ENCODE data around the gene TBXAS1.

TBXAS1 gene

DNA sequence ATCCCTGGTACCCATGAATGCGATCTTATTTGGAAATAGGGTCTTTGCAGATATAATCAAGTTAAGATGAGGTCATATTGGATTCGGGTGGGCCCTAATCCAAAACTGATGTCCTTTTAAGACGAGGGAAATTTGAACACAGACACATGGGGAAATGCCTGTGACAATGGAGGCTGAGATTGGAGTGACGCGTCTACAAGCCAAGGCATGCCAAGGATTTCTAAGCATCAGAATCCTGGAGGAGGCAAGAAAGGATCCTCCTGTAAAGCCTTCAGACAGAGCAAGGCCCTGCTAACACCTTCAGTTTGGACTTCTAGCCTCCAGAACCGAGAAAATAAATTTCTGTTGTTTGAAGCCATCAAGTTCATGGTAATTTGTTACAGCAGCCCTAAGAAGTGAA lies 215.2 kb downstream of the TBXAS1 start:
- no peaks in the 10 kb centered on the region for H3K27me3 ChIP-seq (ENCODE audit: control insufficient read depth in 5 of 5, insufficient read depth in 4 of 5, low read length in 5 of 5)
- H3K27ac ChIP-seq (ENCODE audit: low read depth, low read length) = no peak overlapping the region
- no peaks in the 10 kb centered on the region for H3K9me3 ChIP-seq (ENCODE audit: control insufficient read depth in 5 of 5, low read length in 5 of 5)
- peaks cover 0 to 9% (median 0%) of the 10 kb centered on the region in 5 donors for H3K4me1 ChIP-seq (ENCODE audit: control insufficient read depth in 5 of 5, insufficient read depth in 5 of 5, low read length in 5 of 5)
- H3K4me3 ChIP-seq (ENCODE audit: low read depth in 1 of 5, low read length in 5 of 5) = no peak overlapping the region
- no peak overlapping the region for H3K9ac ChIP-seq (ENCODE audit: low read length in 5 of 5)
- peaks cover 13 to 55% (median 37%) of the 10 kb centered on the region in 5 donors for H3K36me3 ChIP-seq (ENCODE audit: control insufficient read depth in 5 of 5, insufficient read depth in 5 of 5, low read length in 5 of 5)

DNA sequence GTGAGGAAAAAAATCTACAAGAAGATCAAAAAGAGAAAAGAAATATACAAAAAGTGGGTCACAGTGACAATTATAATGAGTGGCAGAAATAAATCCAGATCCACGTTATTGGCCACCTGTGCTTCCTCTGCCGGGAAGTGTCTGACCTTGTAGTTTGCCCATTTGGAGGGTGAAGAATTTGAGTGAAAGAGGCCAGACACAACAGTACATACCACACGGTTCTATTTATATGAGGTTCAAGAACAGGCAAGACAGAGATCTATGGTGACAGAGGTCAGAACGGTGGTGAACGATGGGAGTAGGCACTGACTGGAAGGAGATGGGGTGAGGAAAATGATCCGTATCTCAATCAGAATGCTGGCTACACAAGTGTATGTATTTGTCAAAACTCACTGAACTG lies 216.6 kb downstream of the TBXAS1 start:
- no peak overlapping the region for H3K4me3 ChIP-seq (ENCODE audit: low read depth in 1 of 5, low read length in 5 of 5)
- H3K9ac ChIP-seq (ENCODE audit: low read length in 5 of 5) = no peak overlapping the region
- no peaks in the 10 kb centered on the region for H3K27me3 ChIP-seq (ENCODE audit: control insufficient read depth in 5 of 5, insufficient read depth in 4 of 5, low read length in 5 of 5)
- H3K27ac ChIP-seq (ENCODE audit: low read depth, low read length) = no peak overlapping the region
- peaks cover 13 to 44% (median 28%) of the 10 kb centered on the region in 5 donors for H3K36me3 ChIP-seq (ENCODE audit: control insufficient read depth in 5 of 5, insufficient read depth in 5 of 5, low read length in 5 of 5)
- peaks cover 0 to 16% (median 0%) of the 10 kb centered on the region in 5 donors for H3K4me1 ChIP-seq (ENCODE audit: control insufficient read depth in 5 of 5, insufficient read depth in 5 of 5, low read length in 5 of 5)
- H3K9me3 ChIP-seq (ENCODE audit: control insufficient read depth in 5 of 5, low read length in 5 of 5) = no peaks in the 10 kb centered on the region

DNA sequence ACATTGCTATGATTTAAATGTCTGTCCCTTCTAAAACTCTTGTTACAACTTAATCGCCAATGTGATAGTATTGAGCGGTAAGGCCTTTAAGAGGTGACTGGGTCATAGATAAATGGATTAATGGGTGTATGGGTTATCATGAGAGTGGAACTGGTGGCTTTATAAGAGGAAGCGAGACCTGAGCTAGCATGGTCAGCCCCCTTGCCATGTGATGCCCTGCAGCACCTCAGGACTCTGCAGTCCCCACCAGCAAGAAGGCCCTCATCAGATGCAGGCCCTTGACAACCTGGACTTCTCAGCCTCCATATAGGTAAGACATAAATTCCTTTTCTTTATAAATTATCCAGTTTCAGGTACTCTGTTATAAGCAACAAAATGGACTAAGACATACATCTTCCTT lies 218.1 kb downstream of the TBXAS1 start:
- Histone ChIP-seq H3K27me3 (ENCODE audit: control insufficient read depth in 5 of 5, insufficient read depth in 4 of 5, low read length in 5 of 5) (no peaks in the 10 kb centered on the region), H3K4me3 (ENCODE audit: low read depth in 1 of 5, low read length in 5 of 5) (no peak overlapping the region), H3K9ac (ENCODE audit: low read length in 5 of 5) (no peak overlapping the region), H3K9me3 (ENCODE audit: control insufficient read depth in 5 of 5, low read length in 5 of 5) (no peaks in the 10 kb centered on the region), H3K27ac (ENCODE audit: low read depth, low read length) (no peak overlapping the region), H3K4me1 (ENCODE audit: control insufficient read depth in 5 of 5, insufficient read depth in 5 of 5, low read length in 5 of 5) (peaks cover 0 to 16% (median 0%) of the 10 kb centered on the region in 5 donors), H3K36me3 (ENCODE audit: control insufficient read depth in 5 of 5, insufficient read depth in 5 of 5, low read length in 5 of 5) (peaks cover 10 to 31% (median 20%) of the 10 kb centered on the region in 5 donors)

DNA sequence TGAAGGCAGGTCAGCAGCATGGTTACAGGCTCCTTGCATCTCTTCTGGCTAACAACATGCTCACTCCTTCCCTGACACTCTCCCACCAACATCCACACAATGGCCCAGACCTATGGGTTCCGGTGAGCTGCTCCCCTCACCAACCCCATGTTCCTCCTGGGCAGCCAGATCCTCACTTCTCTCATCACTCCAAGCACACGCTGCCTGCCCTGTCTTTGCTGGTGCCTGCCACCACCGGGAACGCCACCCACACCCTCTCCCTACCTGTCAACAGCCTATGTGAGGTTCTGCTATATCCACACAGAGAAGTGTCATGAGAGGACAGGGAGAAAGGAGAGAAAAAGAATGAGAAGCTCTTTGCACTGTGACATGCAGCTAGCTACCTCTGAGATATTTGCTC lies 219.1 kb downstream of the TBXAS1 start:
- Histone ChIP-seq H3K9ac (ENCODE audit: low read length in 5 of 5) (no peak overlapping the region), H3K36me3 (ENCODE audit: control insufficient read depth in 5 of 5, insufficient read depth in 5 of 5, low read length in 5 of 5) (peaks cover 8 to 30% (median 20%) of the 10 kb centered on the region in 5 donors), H3K27me3 (ENCODE audit: control insufficient read depth in 5 of 5, insufficient read depth in 4 of 5, low read length in 5 of 5) (no peaks in the 10 kb centered on the region), H3K4me3 (ENCODE audit: low read depth in 1 of 5, low read length in 5 of 5) (no peak overlapping the region), H3K4me1 (ENCODE audit: control insufficient read depth in 5 of 5, insufficient read depth in 5 of 5, low read length in 5 of 5) (peaks cover 0 to 16% (median 0%) of the 10 kb centered on the region in 5 donors), H3K9me3 (ENCODE audit: control insufficient read depth in 5 of 5, low read length in 5 of 5) (no peaks in the 10 kb centered on the region), H3K27ac (ENCODE audit: low read depth, low read length) (no peak overlapping the region)

DNA sequence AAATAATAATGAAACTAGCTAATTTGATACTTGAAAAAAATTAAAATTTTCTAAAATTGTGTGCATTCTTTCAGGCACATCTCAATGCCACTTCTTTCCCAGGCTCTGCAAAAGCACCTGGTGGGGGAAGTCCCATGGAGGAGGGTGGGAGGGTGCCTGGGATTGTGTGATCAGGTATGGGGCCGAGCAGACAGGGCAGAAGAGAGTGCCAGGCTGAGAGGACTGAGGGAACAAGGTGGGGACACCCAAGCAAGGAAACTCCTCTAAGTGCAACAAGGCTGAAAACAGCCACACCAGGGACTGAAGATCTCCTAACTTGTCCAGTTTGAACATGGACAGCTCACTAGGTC lies 219.9 kb downstream of the TBXAS1 start:
- H3K9me3 ChIP-seq (ENCODE audit: control insufficient read depth in 5 of 5, low read length in 5 of 5) = no peaks in the 10 kb centered on the region
- H3K4me3 ChIP-seq (ENCODE audit: low read depth in 1 of 5, low read length in 5 of 5) = no peak overlapping the region
- no peak overlapping the region for H3K27ac ChIP-seq (ENCODE audit: low read depth, low read length)
- peaks cover 8 to 35% (median 22%) of the 10 kb centered on the region in 5 donors for H3K36me3 ChIP-seq (ENCODE audit: control insufficient read depth in 5 of 5, insufficient read depth in 5 of 5, low read length in 5 of 5)
- H3K27me3 ChIP-seq (ENCODE audit: control insufficient read depth in 5 of 5, insufficient read depth in 4 of 5, low read length in 5 of 5) = no peaks in the 10 kb centered on the region
- peaks cover 0 to 16% (median 0%) of the 10 kb centered on the region in 5 donors for H3K4me1 ChIP-seq (ENCODE audit: control insufficient read depth in 5 of 5, insufficient read depth in 5 of 5, low read length in 5 of 5)
- no peak overlapping the region for H3K9ac ChIP-seq (ENCODE audit: low read length in 5 of 5)

DNA sequence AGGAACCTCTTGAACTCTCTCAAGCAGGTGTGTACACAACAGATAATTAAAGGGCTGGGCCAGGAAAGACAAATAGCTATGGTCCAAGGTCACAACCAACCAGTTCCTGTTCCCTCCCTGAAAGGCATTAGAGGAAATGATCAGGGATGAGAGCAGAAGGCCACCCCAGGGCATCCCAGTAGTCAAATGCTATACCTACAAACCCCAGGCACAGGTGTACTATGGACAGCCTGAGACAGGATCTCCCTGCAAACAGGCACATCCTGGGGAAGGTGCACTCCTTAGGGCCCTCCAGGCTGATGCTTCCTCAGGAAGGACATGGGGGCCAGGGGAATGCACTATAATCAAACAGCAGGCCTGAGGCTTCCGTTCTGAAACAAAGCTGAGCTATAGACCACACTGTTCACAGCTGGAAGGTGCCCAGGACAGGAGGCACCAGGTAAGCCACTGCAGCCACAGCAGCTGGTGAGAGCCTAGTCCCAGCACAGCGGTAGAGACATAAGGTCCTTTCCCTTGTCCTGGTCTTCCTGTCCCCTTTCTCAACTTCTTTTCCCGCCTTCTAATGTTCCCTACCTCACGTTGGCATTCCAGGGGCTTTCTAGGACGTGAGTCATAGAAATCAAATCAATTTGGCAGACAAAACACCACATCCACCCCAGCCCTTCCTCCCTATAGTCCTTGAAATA lies 220.4 kb downstream of the TBXAS1 start:
- H3K27ac ChIP-seq (ENCODE audit: low read depth, low read length) = peak overlapping the region; percentile 27
- peaks cover 11 to 35% (median 22%) of the 10 kb centered on the region in 5 donors for H3K36me3 ChIP-seq (ENCODE audit: control insufficient read depth in 5 of 5, insufficient read depth in 5 of 5, low read length in 5 of 5)
- H3K9ac ChIP-seq (ENCODE audit: low read length in 5 of 5) = no peak overlapping the region
- H3K9me3 ChIP-seq (ENCODE audit: control insufficient read depth in 5 of 5, low read length in 5 of 5) = no peaks in the 10 kb centered on the region
- H3K27me3 ChIP-seq (ENCODE audit: control insufficient read depth in 5 of 5, insufficient read depth in 4 of 5, low read length in 5 of 5) = no peaks in the 10 kb centered on the region
- H3K4me1 ChIP-seq (ENCODE audit: control insufficient read depth in 5 of 5, insufficient read depth in 5 of 5, low read length in 5 of 5) = peaks cover 0 to 16% (median 0%) of the 10 kb centered on the region in 5 donors
- H3K4me3 ChIP-seq (ENCODE audit: low read depth in 1 of 5, low read length in 5 of 5) = no peak overlapping the region

DNA sequence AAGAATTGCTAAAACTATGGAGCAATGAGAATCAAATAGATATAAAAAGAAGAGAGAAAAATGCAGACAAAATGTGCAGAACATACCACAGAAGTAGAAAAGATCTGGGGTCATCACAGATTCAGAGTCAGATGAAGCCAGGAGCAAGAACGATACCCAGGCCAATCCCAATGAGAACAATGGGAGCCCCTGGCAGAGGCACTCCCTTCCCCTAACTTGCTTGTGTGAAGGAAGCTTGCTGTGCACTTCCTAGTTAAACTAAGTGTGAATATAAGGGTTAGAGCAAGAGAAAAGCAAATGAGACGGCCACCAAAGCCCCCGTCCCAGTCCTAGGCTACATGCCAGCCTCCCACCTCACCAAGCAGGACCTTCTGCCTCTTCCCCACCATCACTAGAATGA lies 221.0 kb downstream of the TBXAS1 start:
- Histone ChIP-seq H3K9ac (ENCODE audit: low read length in 5 of 5) (no peak overlapping the region), H3K27ac (ENCODE audit: low read depth, low read length) (peak overlapping the region; percentile 27), H3K9me3 (ENCODE audit: control insufficient read depth in 5 of 5, low read length in 5 of 5) (no peaks in the 10 kb centered on the region), H3K27me3 (ENCODE audit: control insufficient read depth in 5 of 5, insufficient read depth in 4 of 5, low read length in 5 of 5) (no peaks in the 10 kb centered on the region), H3K36me3 (ENCODE audit: control insufficient read depth in 5 of 5, insufficient read depth in 5 of 5, low read length in 5 of 5) (peaks cover 11 to 39% (median 24%) of the 10 kb centered on the region in 5 donors), H3K4me3 (ENCODE audit: low read depth in 1 of 5, low read length in 5 of 5) (no peak overlapping the region), H3K4me1 (ENCODE audit: control insufficient read depth in 5 of 5, insufficient read depth in 5 of 5, low read length in 5 of 5) (peaks cover 0 to 16% (median 0%) of the 10 kb centered on the region in 5 donors)

DNA sequence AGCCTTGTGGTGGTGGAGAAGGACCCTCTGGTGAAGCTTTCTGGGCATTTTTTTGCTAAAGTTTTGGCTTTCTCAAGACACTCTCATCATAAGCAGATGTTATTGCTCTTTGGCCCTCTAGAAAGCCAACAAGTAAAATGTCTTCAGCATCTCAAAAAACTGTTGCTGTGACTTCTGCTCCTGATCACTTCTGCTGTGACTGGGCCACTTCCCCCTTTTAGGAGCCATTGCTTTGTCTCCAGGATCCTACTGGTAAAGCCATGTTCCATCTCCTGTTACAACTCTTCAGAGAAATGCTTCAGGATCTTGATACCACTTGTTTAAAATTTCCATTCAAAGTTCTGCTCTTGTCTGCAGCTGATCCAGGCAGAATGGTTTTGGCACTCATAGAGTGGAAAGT lies 222.8 kb downstream of the TBXAS1 start:
- Histone ChIP-seq H3K9me3 (ENCODE audit: control insufficient read depth in 5 of 5, low read length in 5 of 5) (no peaks in the 10 kb centered on the region), H3K9ac (ENCODE audit: low read length in 5 of 5) (no peak overlapping the region), H3K36me3 (ENCODE audit: control insufficient read depth in 5 of 5, insufficient read depth in 5 of 5, low read length in 5 of 5) (peaks cover 5 to 33% (median 12%) of the 10 kb centered on the region in 5 donors), H3K27ac (ENCODE audit: low read depth, low read length) (no peak overlapping the region), H3K27me3 (ENCODE audit: control insufficient read depth in 5 of 5, insufficient read depth in 4 of 5, low read length in 5 of 5) (no peaks in the 10 kb centered on the region), H3K4me1 (ENCODE audit: control insufficient read depth in 5 of 5, insufficient read depth in 5 of 5, low read length in 5 of 5) (peaks cover 0 to 20% (median 0%) of the 10 kb centered on the region in 5 donors), H3K4me3 (ENCODE audit: low read depth in 1 of 5, low read length in 5 of 5) (no peak overlapping the region)

DNA sequence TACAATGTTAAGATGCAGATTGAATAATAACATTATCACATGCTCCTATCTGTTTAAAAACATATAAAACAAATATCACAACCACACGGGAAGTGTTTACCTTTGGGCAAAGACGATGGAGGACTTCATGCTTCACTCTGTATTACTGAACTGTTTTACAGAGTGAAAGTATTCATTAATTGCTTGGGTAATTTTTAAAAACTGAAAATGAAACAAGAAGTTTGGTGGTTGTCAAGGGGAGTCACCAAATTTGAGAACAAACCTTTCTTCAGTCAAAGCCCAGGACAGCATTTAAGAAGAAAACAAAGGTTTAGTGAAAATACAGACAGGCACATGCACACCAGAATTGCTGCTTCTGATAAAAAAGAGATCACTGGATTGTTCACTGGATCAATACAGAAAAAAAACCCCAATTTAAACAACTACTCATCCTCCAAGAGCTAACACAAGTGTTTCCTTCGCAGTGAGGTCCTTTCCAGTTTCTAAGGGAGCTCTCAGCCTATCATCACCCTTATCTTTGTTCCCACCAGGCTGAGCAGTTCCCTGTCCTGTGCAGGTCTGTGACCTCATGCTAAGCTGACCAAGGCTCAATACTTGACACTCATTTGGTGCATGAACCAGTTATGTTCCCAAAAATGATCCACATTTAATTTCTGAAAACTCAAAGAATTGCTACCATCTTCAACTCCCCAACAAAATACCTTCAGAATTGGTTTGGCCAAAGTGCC lies 224.9 kb downstream of the TBXAS1 start:
- H3K4me1 ChIP-seq (ENCODE audit: control insufficient read depth in 5 of 5, insufficient read depth in 5 of 5, low read length in 5 of 5) = peaks cover 0 to 28% (median 0%) of the 10 kb centered on the region in 5 donors
- H3K27ac ChIP-seq (ENCODE audit: low read depth, low read length) = no peak overlapping the region
- H3K9me3 ChIP-seq (ENCODE audit: control insufficient read depth in 5 of 5, low read length in 5 of 5) = no peaks in the 10 kb centered on the region
- H3K27me3 ChIP-seq (ENCODE audit: control insufficient read depth in 5 of 5, insufficient read depth in 4 of 5, low read length in 5 of 5) = no peaks in the 10 kb centered on the region
- no peak overlapping the region for H3K9ac ChIP-seq (ENCODE audit: low read length in 5 of 5)
- H3K36me3 ChIP-seq (ENCODE audit: control insufficient read depth in 5 of 5, insufficient read depth in 5 of 5, low read length in 5 of 5) = peaks cover 3 to 32% (median 10%) of the 10 kb centered on the region in 5 donors
- no peak overlapping the region for H3K4me3 ChIP-seq (ENCODE audit: low read depth in 1 of 5, low read length in 5 of 5)

DNA sequence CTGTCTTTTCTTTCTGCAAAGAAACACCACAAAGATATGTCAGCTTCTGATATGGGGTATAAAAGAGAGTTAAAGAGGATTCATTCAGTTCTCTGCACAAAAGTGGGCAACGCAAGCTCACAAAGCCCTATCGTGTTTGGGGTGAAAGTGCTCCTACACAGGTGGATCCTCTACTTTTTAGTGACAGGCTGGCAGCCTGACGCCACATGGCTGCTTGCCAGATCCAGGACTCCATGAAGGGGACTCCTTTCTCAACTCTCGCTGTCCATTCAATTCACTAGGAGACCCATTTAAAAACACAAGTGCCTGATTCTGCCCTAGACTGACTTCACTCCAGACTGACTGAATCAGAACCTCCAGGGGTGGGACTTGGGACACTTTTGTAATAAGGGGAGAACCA lies 225.7 kb downstream of the TBXAS1 start:
- Histone ChIP-seq H3K9ac (ENCODE audit: low read length in 5 of 5) (no peak overlapping the region), H3K27ac (ENCODE audit: low read depth, low read length) (no peak overlapping the region), H3K4me1 (ENCODE audit: control insufficient read depth in 5 of 5, insufficient read depth in 5 of 5, low read length in 5 of 5) (peaks cover 0 to 28% (median 5%) of the 10 kb centered on the region in 5 donors), H3K27me3 (ENCODE audit: control insufficient read depth in 5 of 5, insufficient read depth in 4 of 5, low read length in 5 of 5) (no peaks in the 10 kb centered on the region), H3K4me3 (ENCODE audit: low read depth in 1 of 5, low read length in 5 of 5) (no peak overlapping the region), H3K36me3 (ENCODE audit: control insufficient read depth in 5 of 5, insufficient read depth in 5 of 5, low read length in 5 of 5) (peaks cover 3 to 32% (median 10%) of the 10 kb centered on the region in 5 donors), H3K9me3 (ENCODE audit: control insufficient read depth in 5 of 5, low read length in 5 of 5) (no peaks in the 10 kb centered on the region)

All from subcutaneous abdominal adipose tissue (tissue), 5 donors.